Cardiac fibroblast (primary cell): ENCODE measurements around the gene ARHGAP9.

Experiments used
- DNase-seq, 2 donors: peaks; one replicate each; pipeline versions ENCODE4 v3.0.0 to v3.0.0-alpha.2; 2010; ENCODE audit warnings: low read depth in 2 of 2
- H3K4me3 ChIP-seq, 2 donors: replicated peaks in 1 of 2; 1 replicate in 1 of 2; 2 replicates in 1 of 2; pipeline ENCODE4 v1.5.1; 2011; ENCODE audit warnings: low read depth in 2 of 2, low read length in 2 of 2, mild to moderate bottlenecking in 2 of 2, moderate library complexity in 1 of 2
- TF ChIP-seq, protein P1 (sequence below): IDR thresholded peaks from one replicate; pipeline ENCODE4 v1.5.1; 2011; ENCODE audit warnings: low read depth, mild to moderate bottlenecking, low read length, inconsistent platforms

ARHGAP9 gene

DNA sequence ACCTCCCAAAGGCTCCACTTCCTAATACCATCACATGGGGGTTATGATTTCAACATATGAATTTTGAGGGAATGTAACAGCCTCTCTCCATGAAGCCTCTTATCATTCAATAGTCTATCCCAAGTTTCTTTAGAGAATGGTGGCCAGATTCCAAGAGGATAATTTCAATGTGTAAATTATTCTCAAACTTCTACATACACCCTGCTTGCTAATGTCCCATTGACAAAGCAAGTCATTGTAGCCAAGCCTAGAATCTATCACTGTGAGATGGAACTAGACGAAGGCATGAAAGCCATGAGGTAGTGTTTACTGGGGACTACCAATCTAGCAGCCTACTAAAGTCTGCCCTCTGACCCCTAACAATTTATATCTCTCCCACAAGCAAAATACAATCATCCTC, 41.3 kb downstream of the ARHGAP9 start:
- TF ChIP-seq, protein P1, sequence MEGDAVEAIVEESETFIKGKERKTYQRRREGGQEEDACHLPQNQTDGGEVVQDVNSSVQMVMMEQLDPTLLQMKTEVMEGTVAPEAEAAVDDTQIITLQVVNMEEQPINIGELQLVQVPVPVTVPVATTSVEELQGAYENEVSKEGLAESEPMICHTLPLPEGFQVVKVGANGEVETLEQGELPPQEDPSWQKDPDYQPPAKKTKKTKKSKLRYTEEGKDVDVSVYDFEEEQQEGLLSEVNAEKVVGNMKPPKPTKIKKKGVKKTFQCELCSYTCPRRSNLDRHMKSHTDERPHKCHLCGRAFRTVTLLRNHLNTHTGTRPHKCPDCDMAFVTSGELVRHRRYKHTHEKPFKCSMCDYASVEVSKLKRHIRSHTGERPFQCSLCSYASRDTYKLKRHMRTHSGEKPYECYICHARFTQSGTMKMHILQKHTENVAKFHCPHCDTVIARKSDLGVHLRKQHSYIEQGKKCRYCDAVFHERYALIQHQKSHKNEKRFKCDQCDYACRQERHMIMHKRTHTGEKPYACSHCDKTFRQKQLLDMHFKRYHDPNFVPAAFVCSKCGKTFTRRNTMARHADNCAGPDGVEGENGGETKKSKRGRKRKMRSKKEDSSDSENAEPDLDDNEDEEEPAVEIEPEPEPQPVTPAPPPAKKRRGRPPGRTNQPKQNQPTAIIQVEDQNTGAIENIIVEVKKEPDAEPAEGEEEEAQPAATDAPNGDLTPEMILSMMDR, result no peak
- H3K4me3 ChIP-seq, result no peak overlapping the region
- DNase-seq, result no peak

DNA sequence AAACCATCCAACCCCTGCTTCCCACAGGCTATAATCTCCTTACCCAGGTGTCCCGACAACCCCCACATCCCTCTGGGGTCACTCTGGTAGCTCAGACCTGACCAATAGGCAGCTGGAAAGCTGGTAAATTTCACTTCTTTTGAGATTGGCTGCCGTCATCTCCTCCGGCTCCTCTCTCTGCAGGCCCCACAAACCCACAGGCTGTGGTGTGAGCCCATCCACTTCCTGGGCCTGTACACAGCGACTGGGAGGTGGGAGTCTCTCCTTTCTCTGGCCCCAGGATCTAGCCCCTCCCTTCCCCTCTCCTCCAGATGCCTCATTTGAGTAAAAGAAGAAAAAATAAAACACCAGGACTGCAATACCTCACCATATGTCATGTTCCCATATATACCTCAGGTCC, 44.4 kb downstream of the ARHGAP9 start:
- TF ChIP-seq, protein P1, result no peak
- no peak for DNase-seq
- no peak overlapping the region for H3K4me3 ChIP-seq

DNA sequence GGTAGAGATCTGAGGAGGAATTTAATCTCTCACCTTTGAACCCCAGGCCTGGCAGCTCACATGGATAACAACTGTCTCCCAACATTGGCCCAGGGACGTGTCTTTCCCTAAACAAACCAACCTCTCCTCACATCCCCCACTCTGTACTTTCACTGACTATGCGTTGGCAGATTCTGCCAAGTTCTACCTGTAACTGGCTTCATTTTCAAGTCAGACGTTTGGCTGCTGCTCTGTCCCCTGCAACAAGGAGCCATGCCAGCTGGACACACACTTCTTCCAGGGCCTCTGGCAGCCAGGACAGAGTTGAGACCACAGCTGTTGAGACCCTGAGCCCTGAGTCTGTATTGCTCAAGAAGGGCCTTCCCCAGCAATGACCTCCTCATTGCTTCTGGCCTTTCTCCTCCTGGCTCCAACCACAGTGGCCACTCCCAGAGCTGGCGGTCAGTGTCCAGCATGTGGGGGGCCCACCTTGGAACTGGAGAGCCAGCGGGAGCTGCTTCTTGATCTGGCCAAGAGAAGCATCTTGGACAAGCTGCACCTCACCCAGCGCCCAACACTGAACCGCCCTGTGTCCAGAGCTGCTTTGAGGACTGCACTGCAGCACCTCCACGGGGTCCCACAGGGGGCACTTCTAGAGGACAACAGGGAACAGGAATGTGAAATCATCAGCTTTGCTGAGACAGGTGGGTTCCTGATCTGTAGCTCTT, 45.0 kb downstream of the ARHGAP9 start, which contains the start of gene INHBC:
TSS of gene INHBC (plus strand) at position 268 of the 707 bp plus-strand sequence. CDS start at position 371, 103 bp downstream.
- H3K4me3 ChIP-seq, result no peak within 1 kb of the TSS
- DNase-seq, result no peak
- TF ChIP-seq, protein P1, result no peak

- no peak for DNase-seq
- H3K4me3 ChIP-seq, result no peak overlapping the region
- TF ChIP-seq, protein P1, result no peak
These were observed 46.3 kb downstream of the ARHGAP9 start for GRCh38 chr12:57433370-57433769.

- no peak overlapping the region for H3K4me3 ChIP-seq
- TF ChIP-seq, protein P1, result no peak
- no peak for DNase-seq
These were observed 47.9 kb downstream of the ARHGAP9 start for GRCh38 chr12:57431654-57432188.

GRCh38 chr12:57430931-57431566, 48.6 kb downstream of the ARHGAP9 start, which contains the start of gene R3HDM2:
TSS of gene R3HDM2 (minus strand) at chr12:57431043. CDS start at chr12:57310428, 120,615 bp downstream.
- TF ChIP-seq, protein P1, result no peak
- H3K4me3 ChIP-seq, result peak within 1 kb of the TSS; percentile 56 to 64
- DNase-seq, result peak; percentile 94 to 96
